GM12891 (cell line): ENCODE measurements around the gene NOL12.
A peak's percentile ranks its signal among the peaks of the same experiment; 100 is the strongest.

Experiments
- DNase-seq: peaks from one replicate; pipeline ENCODE4 v3.0.0; 2011; ENCODE audit warnings: low spot score; ENCODE audit not compliant: insufficient read length
- FAIRE-seq: peaks from 2 replicates; lab custom pipeline; 2011; peaks lifted over from hg19 to GRCh38; lab: Jason Lieb, UNC
- PAX5 ChIP-seq: IDR thresholded peaks from 2 replicates; pipeline ENCODE4 v1.6.1; 2011; ENCODE audit warnings: low read length, moderate library complexity, mild to moderate bottlenecking; ENCODE audit not compliant: insufficient read depth, severe bottlenecking
- POLR2A ChIP-seq: IDR thresholded peaks from 2 replicates; pipeline ENCODE4 v1.6.1; 2011; ENCODE audit warnings: low read depth, low read length, control low read depth
- POLR2AphosphoS5 ChIP-seq: IDR thresholded peaks from 2 replicates; pipeline ENCODE4 v1.6.1; 2011; ENCODE audit warnings: low read depth, low read length, control low read depth
- POU2F2 ChIP-seq: IDR thresholded peaks from 2 replicates; pipeline ENCODE4 v1.6.1; 2011; ENCODE audit warnings: low read depth, mild to moderate bottlenecking, control low read depth, low read length, moderate library complexity
- SPI1 ChIP-seq: IDR thresholded peaks from 2 replicates; pipeline ENCODE4 v1.6.1; 2011; ENCODE audit warnings: low read depth, low read length, control low read depth
- TAF1 ChIP-seq: IDR thresholded peaks from 2 replicates; pipeline ENCODE4 v1.6.1; 2011; ENCODE audit warnings: low read depth, low read length, control low read depth

Gene NOL12

DNA sequence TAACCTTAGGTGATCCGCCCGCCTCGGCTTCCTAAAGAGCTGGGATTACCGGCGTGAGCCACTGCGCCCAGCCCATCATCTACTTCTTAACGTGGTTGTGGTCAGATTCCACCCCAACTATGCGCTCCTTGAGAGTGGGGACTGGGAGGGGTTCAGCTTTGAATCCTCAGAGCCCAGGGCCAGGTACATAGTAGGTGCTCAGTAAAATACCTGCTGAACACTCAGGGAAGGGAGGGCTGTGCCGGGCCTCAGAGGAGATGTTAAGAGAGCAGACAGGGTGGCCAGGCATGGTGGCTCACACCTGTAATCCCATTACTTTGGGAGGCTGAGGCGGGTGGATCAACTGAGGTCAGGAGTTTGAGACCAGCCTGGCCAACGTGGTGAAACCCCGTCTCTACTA lies 11.9 kb upstream of the NOL12 start:
- FAIRE-seq (no peak), DNase-seq (no peak)
- TF ChIP-seq POLR2AphosphoS5 (no peak), POU2F2 (no peak), SPI1 (no peak), PAX5 (no peak), POLR2A (no peak), TAF1 (no peak)

- FAIRE-seq: peak; percentile 84
- TF ChIP-seq SPI1 (no peak), POU2F2 (no peak)
- DNase-seq: peak; percentile 72
Measured at GRCh38 chr22:37674951-37675929, 10.9 kb upstream of the NOL12 start, which contains the start of gene LGALS1. TSS of gene LGALS1 (plus strand) at chr22:37675636. CDS start at chr22:37675703, 67 bp downstream.

GRCh38 chr22:37675930-37676735 lies 10.0 kb upstream of the NOL12 start:
- no peak for DNase-seq
- no peak for FAIRE-seq
- TF ChIP-seq SPI1 (no peak; the same call in 1 of the 2 replicates), PAX5 (no peak), POU2F2 (no peak), POLR2A (no peak), POLR2AphosphoS5 (no peak), TAF1 (no peak)

DNA sequence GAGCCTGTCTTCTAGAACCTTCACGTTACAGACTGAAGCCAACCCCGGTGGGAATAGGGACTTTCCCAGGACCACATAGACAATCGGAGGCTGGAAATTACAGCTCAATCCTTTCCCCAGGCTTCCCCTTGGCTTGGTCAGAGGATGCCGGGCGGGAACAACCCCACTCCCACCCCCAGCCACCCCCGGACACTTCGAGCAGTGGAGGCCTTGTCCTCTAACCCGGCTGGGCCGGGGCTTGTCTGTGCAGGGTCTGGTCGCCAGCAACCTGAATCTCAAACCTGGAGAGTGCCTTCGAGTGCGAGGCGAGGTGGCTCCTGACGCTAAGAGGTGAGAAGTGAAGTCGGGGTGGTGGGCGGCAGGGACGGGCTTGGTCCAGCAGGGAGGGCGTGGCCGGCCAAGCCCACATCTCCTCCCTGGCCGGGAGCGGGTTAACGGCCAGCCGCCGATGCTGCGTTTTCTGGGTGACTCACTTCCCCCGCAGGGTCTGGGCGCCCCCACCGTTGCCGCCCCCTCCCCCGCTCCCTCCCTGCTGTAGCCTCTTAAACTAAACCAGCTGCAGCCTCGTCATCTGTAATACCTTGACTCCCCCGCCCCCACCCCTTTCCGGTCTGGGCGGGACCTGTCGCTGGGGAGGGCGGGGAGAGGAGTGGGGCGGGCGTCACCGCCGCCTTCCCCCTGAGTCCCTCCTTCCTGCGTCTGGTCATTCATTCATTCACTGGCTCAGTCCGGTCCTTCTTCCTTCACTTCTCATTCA lies 9.2 kb upstream of the NOL12 start:
- DNase-seq: peak; percentile 80
- TF ChIP-seq TAF1: no peak
- TF ChIP-seq POLR2A: no peak; the same call in 1 of the 2 replicates
- TF ChIP-seq POU2F2: no peak
- no peak for TF ChIP-seq PAX5
- 0 out of 2 replicates have a peak, but pooled peaks have one; percentile 38 for TF ChIP-seq POLR2AphosphoS5
- 0 out of 2 replicates have a peak, but pooled peaks have one; percentile 1 for TF ChIP-seq SPI1
- peak; percentile 96 for FAIRE-seq

DNA sequence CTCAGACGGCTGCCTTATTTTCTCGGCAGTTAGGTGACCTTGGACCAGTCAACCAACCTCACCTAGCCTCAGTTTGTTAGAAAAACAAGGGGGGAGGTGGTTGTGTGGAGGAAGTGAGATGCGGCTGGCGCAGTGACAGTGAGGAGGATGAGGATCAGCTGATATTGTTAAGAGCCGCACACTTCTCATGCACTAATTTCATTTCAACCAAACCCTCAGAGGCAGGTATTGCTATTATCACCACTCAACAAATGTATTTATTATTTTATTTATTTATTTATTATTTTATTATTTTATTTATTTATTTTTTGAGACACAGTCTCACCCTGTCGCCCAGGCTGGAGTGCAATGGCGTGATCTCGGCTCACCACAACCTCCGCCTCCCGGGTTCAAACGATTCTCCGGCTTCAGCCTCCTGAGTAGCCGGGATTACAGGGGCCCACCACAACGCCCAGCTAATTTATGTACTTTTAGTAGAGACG lies 8.6 kb upstream of the NOL12 start:
- FAIRE-seq (no peak), DNase-seq (no peak)
- TF ChIP-seq TAF1 (no peak), PAX5 (no peak), SPI1 (peak; percentile 63; the same call in 1 of the 2 replicates)

DNA sequence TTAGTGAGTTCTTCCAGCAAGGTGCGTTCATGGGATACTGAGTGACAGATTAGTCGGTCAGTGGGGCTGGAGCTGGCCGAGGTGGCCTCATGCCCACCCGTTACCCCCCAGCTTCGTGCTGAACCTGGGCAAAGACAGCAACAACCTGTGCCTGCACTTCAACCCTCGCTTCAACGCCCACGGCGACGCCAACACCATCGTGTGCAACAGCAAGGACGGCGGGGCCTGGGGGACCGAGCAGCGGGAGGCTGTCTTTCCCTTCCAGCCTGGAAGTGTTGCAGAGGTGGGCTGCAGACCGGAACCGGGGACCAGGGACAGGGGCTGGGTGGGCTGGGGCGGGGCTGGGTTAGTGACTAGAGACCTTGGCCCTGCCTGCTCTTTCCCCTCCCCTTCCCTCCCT lies 7.8 kb upstream of the NOL12 start:
- no peak for FAIRE-seq
- DNase-seq: no peak
- TF ChIP-seq POLR2AphosphoS5 (no peak), TAF1 (no peak), POU2F2 (no peak), POLR2A (no peak), PAX5 (no peak), SPI1 (no peak)

- DNase-seq: no peak
- no peak for TF ChIP-seq POLR2A
- TF ChIP-seq TAF1: no peak
- no peak for FAIRE-seq
Measured at GRCh38 chr22:37679670-37680069, 6.5 kb upstream of the NOL12 start.

DNA sequence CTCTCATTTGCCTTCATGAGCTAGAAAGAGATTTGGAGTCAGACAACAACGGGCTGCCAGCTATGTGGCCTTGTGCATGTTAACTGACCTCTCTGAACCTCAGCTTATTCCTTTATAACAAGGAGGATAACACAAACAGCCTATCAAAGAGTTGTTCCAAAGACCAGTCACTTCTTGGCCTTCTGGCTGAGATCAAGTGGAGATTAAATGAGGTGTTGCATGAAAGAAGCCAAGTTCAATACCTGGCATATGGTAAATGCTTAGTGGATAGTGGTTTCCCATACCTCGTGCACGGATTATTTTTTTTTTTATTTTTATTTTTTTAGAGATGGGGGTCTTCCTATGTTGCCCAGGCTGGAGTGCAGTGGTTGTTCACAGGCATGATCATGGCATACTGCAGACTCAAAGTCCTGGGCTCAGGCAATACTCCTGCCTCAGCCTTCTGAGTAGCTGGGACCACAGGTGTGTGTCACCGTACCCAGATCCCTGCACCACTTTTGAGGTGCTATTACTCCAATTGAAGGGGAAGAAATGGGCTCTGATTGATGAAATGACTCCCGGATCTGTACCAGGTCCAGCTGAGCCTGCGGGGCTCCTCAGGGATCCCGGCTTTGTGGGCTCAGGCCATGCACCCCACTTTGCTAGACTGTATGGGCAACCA lies 5.8 kb upstream of the NOL12 start:
- DNase-seq (no peak), FAIRE-seq (no peak)
- TF ChIP-seq POLR2A (no peak), TAF1 (no peak)

GRCh38 chr22:37681001-37681424 lies 5.1 kb upstream of the NOL12 start:
- TF ChIP-seq SPI1 (no peak), POLR2AphosphoS5 (no peak), POU2F2 (no peak), TAF1 (no peak), POLR2A (no peak), PAX5 (no peak)
- FAIRE-seq (no peak), DNase-seq (no peak)
